GM12878 (cell line): ENCODE results near the gene AEN. TPM values are rescaled to one million over a fixed set of nuclear protein-coding genes. Genes with fewer than 3 reads are reported as not detected.

ENCODE experiments used
- ATAC-seq: fragments of 200-7000 bp; cut with Tn5 transposase; 3 replicates; pipeline ENCODE4 v1.9.1; 2020; ENCODE audit warnings: mild to moderate bottlenecking, moderate library complexity
- BruUV-seq: library from RNA; stranded (reverse); fragments of 400-500 nt; replicated peaks from 2 replicates; lab custom pipeline; 2021; lab: Mats Ljungman, UMichigan
- CTCF ChIA-PET: fragments of 300-600 bp; sonication (Branson Sonifier 250); formaldehyde crosslinking; extraction: SDS; loops from one replicate; lab custom pipeline; 2021; ENCODE audit warnings: inconsistent platforms; lab: Yijun Ruan, JAX
- POLR2A ChIA-PET: fragments of 350-600 bp; formaldehyde crosslinking; extraction: SDS; loops from one replicate; lab custom pipeline; 2021; ENCODE audit warnings: inconsistent platforms; lab: Charles Lee
- RAD21 ChIA-PET: fragments of 300-600 bp; sonication (Branson Sonifier 250); formaldehyde crosslinking; loops from one replicate; lab custom pipeline; 2023; ENCODE audit warnings: antibody characterized with exemption; ENCODE audit not compliant: unreplicated experiment; lab: Charles Lee
- SMC1A ChIA-PET: fragments of 300-600 bp; sonication (Branson Sonifier 250); formaldehyde crosslinking; loops from one replicate; lab custom pipeline; 2023; ENCODE audit not compliant: unreplicated experiment, uncharacterized antibody; lab: Charles Lee
- DNase-seq: peaks from one replicate; pipeline ENCODE4 v3.0.0-alpha.2; 2011; ENCODE audit warnings: low read depth, low spot score
- FAIRE-seq: peaks from 3 replicates; lab custom pipeline; 2011; peaks lifted over from hg19 to GRCh38; lab: Jason Lieb, UNC
- H2AFZ ChIP-seq: 2 replicates; pipeline ENCODE4 v1.6.0; 2011; ENCODE audit warnings: low read depth, low read length, control low read depth; ENCODE audit not compliant: control insufficient read depth
- H3K27ac ChIP-seq: 2 replicates; pipeline ENCODE4 v1.5.1; 2011; ENCODE audit warnings: control low read depth; ENCODE audit not compliant: control insufficient read depth, insufficient read depth
- H3K27me3 ChIP-seq, 2 experiments: replicated peaks in 1 of 2; 2 replicates each; pipeline versions ENCODE4 v1.6.0 to v1.6.1; 2011; ENCODE audit warnings: low read length in 1 of 2; ENCODE audit not compliant: control insufficient read depth in 2 of 2, insufficient read depth in 2 of 2
- H3K36me3 ChIP-seq, 2 experiments: 2 replicates each; pipeline ENCODE4 v1.5.1; 2011; ENCODE audit warnings: low read length in 1 of 2; ENCODE audit not compliant: control insufficient read depth in 2 of 2, insufficient read depth in 2 of 2
- H3K4me1 ChIP-seq: 2 replicates; pipeline ENCODE4 v1.6.1; 2011; ENCODE audit warnings: mild to moderate bottlenecking, low read length, moderate library complexity, mixed read lengths; ENCODE audit not compliant: control insufficient read depth, insufficient read depth
- H3K4me2 ChIP-seq: 2 replicates; pipeline ENCODE4 v1.6.0; 2011; ENCODE audit warnings: control low read depth; ENCODE audit not compliant: control insufficient read depth, insufficient read depth
- H3K4me3 ChIP-seq: fragments of 200-600 bp; sonication (generic); 2 replicates; pipeline ENCODE4 v1.5.1; 2016
- H3K79me2 ChIP-seq: 2 replicates; pipeline ENCODE4 v1.6.0; 2011; ENCODE audit warnings: low read length; ENCODE audit not compliant: control insufficient read depth, insufficient read depth
- H3K9ac ChIP-seq: 2 replicates; pipeline ENCODE4 v1.8.0; 2011; ENCODE audit warnings: low read length, control low read depth, mixed read lengths; ENCODE audit not compliant: control insufficient read depth, insufficient read depth
- H3K9me3 ChIP-seq: replicated peaks from 3 replicates; pipeline ENCODE4 v1.5.1; 2011; ENCODE audit warnings: mild to moderate bottlenecking, low read length; ENCODE audit not compliant: control insufficient read depth, insufficient read depth
- H4K20me1 ChIP-seq: 2 replicates; pipeline ENCODE4 v1.6.0; 2011; ENCODE audit not compliant: control insufficient read depth, insufficient read depth
- ATF7 ChIP-seq: fragments of 450-650 bp; IDR thresholded peaks from 2 replicates; pipeline ENCODE4 v1.6.1; 2016; ENCODE audit warnings: low read depth, mild to moderate bottlenecking
- BCL3 ChIP-seq: IDR thresholded peaks from 2 replicates; pipeline ENCODE4 v1.6.1; 2011; ENCODE audit warnings: borderline replicate concordance, low read depth, mild to moderate bottlenecking, moderate library complexity, low read length; ENCODE audit not compliant: insufficient read depth, poor library complexity, severe bottlenecking
- CBFB ChIP-seq: IDR thresholded peaks from 2 replicates; pipeline ENCODE4 v1.6.1; 2016; ENCODE audit warnings: antibody characterized with exemption, low read depth
- CBX5 ChIP-seq: sonication (generic); IDR thresholded peaks from 2 replicates; pipeline ENCODE4 v1.6.1; 2016; ENCODE audit warnings: low read depth, moderate library complexity, mild to moderate bottlenecking, inconsistent platforms
- CREB1 ChIP-seq: IDR thresholded peaks from 2 replicates; pipeline ENCODE4 v1.6.1; 2012; ENCODE audit warnings: low read depth, mild to moderate bottlenecking, inconsistent platforms
- DPF2 ChIP-seq: fragments of 450-650 bp; IDR thresholded peaks from 2 replicates; pipeline ENCODE4 v1.6.1; 2017; ENCODE audit warnings: mild to moderate bottlenecking
- KAT2A ChIP-seq: conservative IDR thresholded peaks from 2 replicates; pipeline ENCODE4 v1.6.1; 2011; ENCODE audit warnings: low read depth, low read length; ENCODE audit not compliant: control insufficient read depth
- MEF2B ChIP-seq: fragments of 450-650 bp; IDR thresholded peaks from 2 replicates; pipeline ENCODE4 v1.6.1; 2018; ENCODE audit warnings: mild to moderate bottlenecking, moderate library complexity; ENCODE audit not compliant: partially characterized antibody, poor library complexity, severe bottlenecking
- NFIC ChIP-seq: IDR thresholded peaks from 2 replicates; pipeline ENCODE4 v1.6.1; 2012; ENCODE audit warnings: low read depth, mild to moderate bottlenecking, inconsistent platforms, low read length, moderate library complexity
- RAD51 ChIP-seq: fragments of 450-650 bp; IDR thresholded peaks from 2 replicates; pipeline ENCODE4 v1.6.1; 2016; ENCODE audit warnings: moderate library complexity, mild to moderate bottlenecking, inconsistent platforms
- SREBF2 ChIP-seq: IDR thresholded peaks from 2 replicates; pipeline ENCODE4 v1.6.1; 2012; ENCODE audit warnings: mild to moderate bottlenecking, low read length
- TBL1XR1 ChIP-seq: IDR thresholded peaks from 2 replicates; pipeline ENCODE4 v1.6.1; 2012; ENCODE audit warnings: low read depth, low read length, improper control_type of control experiment
- WRNIP1 ChIP-seq: IDR thresholded peaks from 2 replicates; pipeline ENCODE4 v1.6.1; 2011; ENCODE audit warnings: low read depth, low read length, improper control_type of control experiment, borderline replicate concordance
- ZNF592 ChIP-seq: fragments of 450-650 bp; IDR thresholded peaks from 2 replicates; pipeline ENCODE4 v1.6.1; 2017; ENCODE audit warnings: mild to moderate bottlenecking, moderate library complexity
- in situ Hi-C: fragments of 300-500 bp; cut with MboI; formaldehyde crosslinking; loops from 9 replicates; pipeline ENCODE4 v1.14.3; 2018; ENCODE audit warnings: mixed read lengths
- intact Hi-C: fragments of 100-400 bp; cut with micrococcal nuclease; formaldehyde crosslinking; loops from one replicate; pipeline ENCODE4 v1.14.2; 2022; ENCODE audit not compliant: unreplicated experiment
- polyA plus RNA-seq, 11 experiments: library from polyadenylated mRNA; depleted of rRNA in 4 of 11; unstranded in 6 of 11; stranded (reverse) in 5 of 11; fragments of >200 nt; fragmentation: Nextera tagmentation in 4 of 11; fragmentation: Illumina TruSeq in 1 of 11; extraction: Ambion mirVana in 4 of 11; extraction: Trizol in 1 of 11; gene quantifications; 1 replicate in 1 of 11; 2 replicates in 10 of 11; pipeline versions ENCODE4 v1.2.1 to v1.2.3, GENCODE V29; 2011 to 2016; ENCODE audit warnings: inconsistent platforms in 2 of 11, missing spikeins in 2 of 11, low read depth in 1 of 11
- total RNA-seq, 4 experiments: library from RNA; depleted of rRNA in 3 of 4; stranded (reverse); fragments of >200 nt in 3 of 4; fragmentation: Illumina TruSeq in 1 of 4; extraction: Trizol in 1 of 4; gene quantifications; 2 replicates each; pipeline versions ENCODE4 v1.2.1 to v1.2.3, GENCODE V29; 2013 to 2021

Gene AEN
- total and polyA plus RNA-seq, 10 of the 15 experiments (the other 5 are each of a cell fraction or from before 2014, with no cell fraction given): 11.7 to 81.2 (median 53.7) TPM

GRCh38 chr15:88661041-88661700 is 40.0 kb downstream of the AEN start:
- H2AFZ ChIP-seq: no peak overlapping the region
- RAD21 ChIA-PET: no interaction called here
- CTCF ChIA-PET: interaction anchor here (2.7 kb wide), 1 partner anchor 37 kb away, joined by 25 read pairs; no protein-coding TSS in a partner anchor
- no peaks in the 10 kb centered on the region for H3K36me3 ChIP-seq
- ATAC-seq (no peak), FAIRE-seq (no peak), DNase-seq (no peak)
- H3K4me2 ChIP-seq: no peak overlapping the region
- H3K9ac ChIP-seq: no peak overlapping the region
- intact Hi-C loops: no loop called here
- H3K79me2 ChIP-seq: no peaks in the 10 kb centered on the region
- in situ Hi-C loops: no loop called here
- no peaks in the 10 kb centered on the region for H3K9me3 ChIP-seq
- H4K20me1 ChIP-seq: no peaks in the 10 kb centered on the region
- H3K4me3 ChIP-seq: no peak overlapping the region
- no peak for TF ChIP-seq DPF2
- no peak for TF ChIP-seq MEF2B
- TF ChIP-seq CBX5: no peak
- TF ChIP-seq TBL1XR1: no peak
- no peak for TF ChIP-seq WRNIP1
- TF ChIP-seq RAD51: no peak
- no peak for TF ChIP-seq ZNF592
- TF ChIP-seq ATF7: no peak
- no peak for TF ChIP-seq SREBF2
- TF ChIP-seq KAT2A: no peak
- no peak for TF ChIP-seq CREB1
- no peak for TF ChIP-seq BCL3
- no peak for TF ChIP-seq CBFB
- TF ChIP-seq NFIC: no peak
- H3K27ac ChIP-seq: no peak overlapping the region
- no peaks in the 10 kb centered on the region for H3K27me3 ChIP-seq
- peaks cover 13% of the 10 kb centered on the region for H3K4me1 ChIP-seq
- POLR2A ChIA-PET: no interaction called here
- BruUV-seq: no TSS peak
- SMC1A ChIA-PET: interaction anchor here (1.0 to 1.1 kb wide), 3 partner anchors 23 to 37 kb away, joined by 3 to 6 read pairs (median 4); partner anchors contain the start of gene ISG20
